ENCODE measurements around the gene E2F7.

The E2F7 gene

DNA sequence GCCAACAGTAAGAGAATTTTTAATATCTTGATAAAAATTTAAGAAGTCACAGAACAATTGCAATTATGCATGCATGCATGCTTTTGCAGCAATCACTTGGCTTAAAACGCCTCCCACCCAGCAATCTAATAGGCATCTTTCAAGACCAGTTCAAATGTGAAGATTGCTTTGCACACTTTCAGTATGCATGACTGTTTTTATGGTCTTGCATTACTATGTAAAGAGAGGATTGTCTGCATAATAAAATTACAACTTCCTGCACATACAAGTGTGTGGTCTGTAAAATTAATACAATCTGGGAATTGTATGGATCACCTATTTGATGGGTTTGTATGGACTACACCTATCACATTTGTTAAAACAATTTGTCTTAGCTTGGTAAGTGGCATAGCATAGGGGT lies 48.8 kb downstream of the E2F7 start:
- Mint-ChIP-seq H3K4me3 (no peak overlapping the region), H3K27me3 (no peaks in the 10 kb centered on the region), H3K27ac (no peak overlapping the region), H3K4me1 (no peaks in the 10 kb centered on the region), H3K36me3 (no peaks in the 10 kb centered on the region), H3K9me3 (no peaks in the 10 kb centered on the region)
- ATAC-seq (replicated peaks), result no peak
- no peak for DNase-seq

DNA sequence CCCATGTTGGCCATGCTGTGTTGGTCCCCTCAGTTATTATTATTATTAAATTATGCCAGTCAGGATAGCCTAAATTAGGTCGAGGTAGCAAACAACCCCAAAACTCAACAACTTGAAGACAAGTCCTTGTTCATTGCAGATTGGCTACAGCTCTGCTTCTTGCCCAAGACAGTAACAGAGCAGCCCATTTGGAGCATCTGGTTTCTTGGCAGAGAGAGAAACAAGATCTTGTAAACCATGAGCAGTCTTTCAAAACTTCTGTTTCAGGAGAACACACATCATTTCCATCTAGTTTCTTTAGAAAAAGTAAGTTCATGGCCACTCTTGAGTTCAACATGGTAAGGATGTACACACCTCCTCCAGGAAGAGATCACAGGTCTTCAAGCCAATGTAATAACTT lies 52.3 kb downstream of the E2F7 start:
- no peak for ATAC-seq (replicated peaks)
- H3K27ac Mint-ChIP-seq, result no peak overlapping the region
- H3K27me3 Mint-ChIP-seq, result peaks cover 0 to 8% of the 10 kb centered on the region in 2 donors
- H3K36me3 Mint-ChIP-seq, result no peaks in the 10 kb centered on the region
- H3K4me1 Mint-ChIP-seq, result peaks cover 2 to 6% of the 10 kb centered on the region in 2 donors
- H3K9me3 Mint-ChIP-seq, result no peaks in the 10 kb centered on the region
- no peak overlapping the region for H3K4me3 Mint-ChIP-seq
- DNase-seq, result no peak

DNA sequence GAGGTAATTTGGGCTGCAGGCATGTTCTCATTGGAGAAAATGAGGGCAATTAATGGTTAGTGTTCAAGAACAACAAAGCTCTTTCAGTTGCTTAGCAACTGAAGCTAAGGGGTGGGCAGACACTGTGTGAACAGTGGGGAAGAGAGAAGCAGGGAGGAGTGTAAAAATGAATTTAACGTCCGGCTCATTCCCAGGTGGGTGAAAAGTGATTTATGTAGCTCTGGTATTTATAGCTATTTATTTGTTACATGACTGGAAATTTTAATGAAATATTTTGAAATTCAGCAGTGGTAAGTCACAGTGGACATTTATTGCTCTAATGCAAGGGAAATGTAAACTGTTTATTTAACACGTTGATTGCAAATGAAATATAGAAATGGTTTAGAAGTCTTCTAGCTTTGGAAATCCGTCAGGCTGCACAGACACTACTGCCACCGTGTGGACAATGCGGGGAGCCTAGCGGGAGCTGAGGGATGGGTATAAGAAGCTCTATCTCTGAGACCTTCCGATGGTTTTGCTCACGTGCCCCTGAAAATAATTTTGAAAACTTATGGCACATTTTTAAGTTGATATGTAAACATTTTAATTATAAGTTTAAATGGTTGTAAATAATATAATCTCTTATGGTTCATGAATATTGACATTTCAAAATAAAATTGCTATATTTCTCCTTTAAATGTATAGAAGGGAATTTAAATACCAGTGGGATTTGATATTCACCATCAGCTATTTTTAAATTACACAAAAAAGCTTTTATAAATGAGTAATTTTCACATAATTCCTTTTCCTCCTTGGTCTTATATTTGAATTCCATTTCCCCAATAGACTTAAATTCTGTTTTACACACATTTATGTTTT lies 54.4 kb downstream of the E2F7 start:
- Mint-ChIP-seq H3K4me3 (no peak overlapping the region), H3K36me3 (no peaks in the 10 kb centered on the region), H3K4me1 (peaks cover 2 to 6% of the 10 kb centered on the region in 2 donors), H3K9me3 (no peaks in the 10 kb centered on the region), H3K27me3 (peaks cover 0 to 11% of the 10 kb centered on the region in 2 donors), H3K27ac (no peak overlapping the region)
- peak; percentile 32 for DNase-seq
- peak; percentile 89 to 90 for ATAC-seq (replicated peaks)

DNA sequence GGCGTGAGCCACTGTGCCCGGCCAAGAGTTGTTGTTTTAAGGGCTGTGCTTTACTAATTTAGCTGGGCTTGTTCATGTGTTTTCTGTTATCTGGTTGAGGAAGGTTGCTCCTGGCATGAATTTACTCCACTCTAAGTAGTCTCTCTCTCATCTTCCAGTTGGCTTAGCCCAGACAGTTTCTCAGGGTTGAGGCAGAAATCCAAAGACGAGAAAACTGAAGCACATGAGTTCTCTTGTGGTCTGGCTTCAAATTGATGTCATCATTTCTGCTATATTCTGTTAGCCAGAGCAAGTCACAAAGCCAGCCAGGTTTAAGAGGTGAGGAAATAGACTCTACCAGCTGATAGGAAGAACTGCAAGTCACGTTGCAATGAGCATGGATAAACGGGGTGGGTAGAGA lies 57.9 kb downstream of the E2F7 start:
- peaks cover 2 to 6% of the 10 kb centered on the region in 2 donors for H3K4me1 Mint-ChIP-seq
- H3K4me3 Mint-ChIP-seq, result no peak overlapping the region
- no peaks in the 10 kb centered on the region for H3K9me3 Mint-ChIP-seq
- peaks cover 11 to 18% of the 10 kb centered on the region in 2 donors for H3K27me3 Mint-ChIP-seq
- no peak for ATAC-seq (replicated peaks)
- no peaks in the 10 kb centered on the region for H3K36me3 Mint-ChIP-seq
- no peak overlapping the region for H3K27ac Mint-ChIP-seq
- no peak for DNase-seq

DNA sequence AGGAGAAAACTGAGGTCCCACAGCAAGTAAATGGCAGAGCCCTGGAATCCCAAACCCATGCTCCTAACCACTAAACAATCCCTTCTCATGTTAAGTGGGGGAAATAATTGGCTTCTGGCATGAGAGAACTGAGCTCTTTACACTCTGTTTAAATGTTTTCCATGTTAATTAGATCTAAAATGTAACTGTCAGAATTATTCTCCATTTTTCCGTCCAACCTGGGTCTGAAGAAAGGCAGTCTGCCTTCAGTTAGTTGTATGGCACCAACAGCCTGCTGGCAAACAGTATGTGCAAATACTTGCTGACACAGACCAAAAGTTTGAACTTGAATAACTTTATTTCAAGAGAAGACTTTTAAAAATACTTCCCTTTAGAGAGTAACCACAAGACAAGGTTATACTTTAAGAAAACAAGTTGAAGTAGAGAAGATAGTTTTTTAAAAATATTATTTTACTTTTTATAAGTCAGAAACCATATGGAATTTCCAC lies 59.7 kb downstream of the E2F7 start:
- ATAC-seq (replicated peaks), result no peak
- Mint-ChIP-seq H3K4me3 (no peak overlapping the region), H3K27me3 (peaks cover 15 to 21% of the 10 kb centered on the region in 2 donors), H3K4me1 (peaks cover 2 to 4% of the 10 kb centered on the region in 2 donors), H3K36me3 (no peaks in the 10 kb centered on the region), H3K27ac (no peak overlapping the region), H3K9me3 (no peaks in the 10 kb centered on the region)
- DNase-seq, result no peak

DNA sequence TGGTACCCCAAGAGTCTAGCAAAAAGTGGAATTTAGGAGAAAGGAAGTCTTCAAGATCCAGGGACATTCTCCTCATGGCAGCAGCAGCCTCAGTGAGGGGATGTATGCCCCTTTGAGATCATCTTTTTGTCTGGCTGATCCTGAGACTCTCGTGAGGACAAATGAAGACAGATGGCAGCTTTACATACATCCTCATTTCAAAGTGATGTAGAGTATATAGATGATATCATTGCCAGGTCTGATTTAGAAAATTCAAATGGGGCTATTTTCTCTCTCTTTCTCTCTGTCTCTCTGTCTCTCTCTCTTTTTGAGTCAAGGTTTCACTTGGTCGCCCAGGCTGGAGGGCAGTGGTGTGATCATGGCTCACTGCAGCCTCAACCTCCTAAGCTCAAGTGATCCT lies 61.5 kb downstream of the E2F7 start:
- Mint-ChIP-seq H3K27ac (no peak overlapping the region), H3K9me3 (no peaks in the 10 kb centered on the region), H3K27me3 (peaks cover 14 to 15% of the 10 kb centered on the region in 2 donors), H3K4me3 (no peak overlapping the region), H3K4me1 (no peaks in the 10 kb centered on the region), H3K36me3 (no peaks in the 10 kb centered on the region)
- ATAC-seq (replicated peaks) (peak in 1 of 2 donors; percentile 34), DNase-seq (no peak)

DNA sequence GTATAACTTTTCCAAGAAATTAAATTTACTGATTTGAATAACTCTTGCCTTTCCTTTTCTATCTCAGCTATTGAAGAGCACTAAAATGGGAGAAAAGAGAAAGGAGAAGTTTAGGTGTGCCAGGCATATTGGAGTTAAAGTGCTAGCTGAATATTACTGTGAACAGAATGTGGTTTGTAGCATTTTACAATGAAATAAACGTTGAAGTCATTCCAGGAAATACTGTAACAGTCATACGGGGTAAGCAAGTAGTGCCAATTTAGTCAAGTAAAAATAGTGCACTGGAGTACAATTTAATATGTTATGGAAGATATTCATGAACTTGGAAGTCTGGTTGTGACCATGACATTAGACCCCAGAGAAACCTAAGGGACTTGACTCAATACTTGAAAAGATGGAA lies 62.1 kb downstream of the E2F7 start:
- Mint-ChIP-seq H3K9me3 (no peaks in the 10 kb centered on the region), H3K4me1 (no peaks in the 10 kb centered on the region), H3K27me3 (peaks cover 14 to 15% of the 10 kb centered on the region in 2 donors), H3K27ac (no peak overlapping the region), H3K4me3 (no peak overlapping the region), H3K36me3 (no peaks in the 10 kb centered on the region)
- ATAC-seq (replicated peaks) (no peak), DNase-seq (no peak)

DNA sequence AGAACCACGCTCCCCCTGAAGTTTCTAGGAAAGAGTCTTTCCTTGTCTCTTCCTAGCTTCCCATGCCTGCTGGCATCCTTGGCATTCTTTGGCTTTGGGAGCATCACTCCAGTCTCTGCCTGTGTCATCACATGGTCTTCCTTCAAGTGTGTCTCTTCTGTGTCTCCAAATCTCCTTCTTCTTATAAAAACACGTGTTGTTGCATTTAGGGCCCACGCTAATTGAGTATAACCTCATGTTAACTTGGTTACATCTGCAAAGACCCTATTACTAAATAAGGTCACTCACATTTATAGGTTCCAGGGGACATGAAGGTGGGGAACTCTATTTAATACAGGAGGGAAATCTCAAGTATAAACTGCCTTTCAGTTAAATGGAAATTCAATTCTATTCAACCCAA lies 63.0 kb downstream of the E2F7 start:
- H3K27me3 Mint-ChIP-seq, result peaks cover 12 to 15% of the 10 kb centered on the region in 2 donors
- ATAC-seq (replicated peaks) (no peak), DNase-seq (no peak)
- no peaks in the 10 kb centered on the region for H3K9me3 Mint-ChIP-seq
- no peaks in the 10 kb centered on the region for H3K36me3 Mint-ChIP-seq
- no peak overlapping the region for H3K4me3 Mint-ChIP-seq
- no peaks in the 10 kb centered on the region for H3K4me1 Mint-ChIP-seq
- H3K27ac Mint-ChIP-seq, result no peak overlapping the region

DNA sequence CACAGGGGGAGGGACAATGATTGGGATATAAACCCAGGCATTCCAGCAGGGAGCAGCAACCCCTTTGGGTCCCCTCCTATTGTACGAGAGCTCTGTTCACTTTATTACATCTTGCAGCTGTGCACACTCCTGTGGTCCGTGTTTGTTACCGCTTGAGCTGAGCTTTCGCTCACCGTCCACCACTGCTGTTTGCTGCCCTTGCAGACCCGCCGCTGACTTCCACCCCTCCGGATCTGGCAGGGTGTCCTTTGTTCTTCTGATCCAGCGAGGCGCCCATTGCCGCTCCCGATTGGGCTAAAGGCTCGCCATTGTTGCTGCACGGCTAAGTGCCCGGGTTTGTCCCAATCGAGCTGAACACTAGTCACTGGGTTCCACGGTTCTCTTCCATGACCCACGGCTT lies 64.1 kb downstream of the E2F7 start:
- DNase-seq, result no peak
- Mint-ChIP-seq H3K4me1 (no peaks in the 10 kb centered on the region), H3K27me3 (peaks cover 11 to 15% of the 10 kb centered on the region in 2 donors), H3K9me3 (no peaks in the 10 kb centered on the region), H3K4me3 (no peak overlapping the region), H3K27ac (no peak overlapping the region), H3K36me3 (no peaks in the 10 kb centered on the region)
- ATAC-seq (replicated peaks), result no peak

DNA sequence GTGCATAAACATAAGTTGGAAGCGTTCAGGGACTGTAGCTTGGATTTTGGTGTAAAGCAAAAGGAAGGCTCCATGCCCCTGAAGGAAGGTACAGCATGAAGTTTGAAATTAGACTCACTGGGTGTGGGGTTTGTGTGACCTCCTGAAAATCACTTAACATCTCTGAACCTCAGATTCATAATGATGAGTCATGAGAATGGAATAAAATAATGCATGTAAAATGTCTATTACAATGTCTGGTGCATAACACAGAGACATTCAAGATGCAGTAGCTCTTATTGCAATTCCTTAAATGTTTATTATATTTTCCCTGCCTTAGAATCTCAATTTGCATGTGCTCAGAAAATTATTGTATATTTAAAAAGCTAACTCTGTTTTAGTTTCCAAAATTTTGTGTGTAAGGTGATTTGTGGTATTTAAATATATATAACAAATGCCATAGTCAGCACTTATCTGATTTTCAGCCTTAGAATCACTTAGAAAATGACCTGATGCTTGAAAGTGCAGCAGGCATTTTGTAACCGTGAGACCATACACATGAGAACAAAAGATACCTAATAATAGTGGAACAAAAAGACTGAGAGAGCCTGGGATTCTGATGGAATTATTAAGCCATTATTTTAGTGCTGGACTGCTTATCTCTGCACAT lies 66.3 kb downstream of the E2F7 start:
- DNase-seq (no peak), ATAC-seq (replicated peaks) (no peak)
- Mint-ChIP-seq H3K36me3 (no peaks in the 10 kb centered on the region), H3K4me1 (no peaks in the 10 kb centered on the region), H3K9me3 (peaks cover 0 to 3% of the 10 kb centered on the region in 2 donors), H3K27me3 (peaks cover 6 to 8% of the 10 kb centered on the region in 2 donors), H3K4me3 (no peak overlapping the region), H3K27ac (no peak overlapping the region)

DNA sequence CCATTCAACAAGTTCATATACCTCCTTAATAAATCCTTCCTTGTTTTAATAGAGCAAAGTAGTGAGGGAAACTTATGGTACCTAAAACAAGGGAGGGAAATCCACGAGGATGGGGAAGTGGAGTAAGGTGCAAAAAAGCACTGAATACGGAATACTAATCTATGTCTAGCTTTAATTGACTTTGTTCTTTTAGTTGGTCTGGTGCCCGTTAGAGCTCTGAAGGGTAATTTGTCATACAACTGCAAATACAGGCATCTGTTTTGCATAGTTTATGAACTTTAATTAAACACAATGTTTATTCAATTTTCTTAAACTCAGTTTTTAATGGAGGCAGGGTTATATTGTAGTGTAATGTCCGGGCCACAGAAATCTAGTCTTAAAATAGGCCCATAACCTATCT lies 67.0 kb downstream of the E2F7 start:
- peaks cover 5 to 6% of the 10 kb centered on the region in 2 donors for H3K27me3 Mint-ChIP-seq
- H3K9me3 Mint-ChIP-seq, result peaks cover 0 to 3% of the 10 kb centered on the region in 2 donors
- no peaks in the 10 kb centered on the region for H3K4me1 Mint-ChIP-seq
- no peak overlapping the region for H3K27ac Mint-ChIP-seq
- DNase-seq (no peak), ATAC-seq (replicated peaks) (no peak)
- H3K36me3 Mint-ChIP-seq, result no peaks in the 10 kb centered on the region
- H3K4me3 Mint-ChIP-seq, result no peak overlapping the region

DNA sequence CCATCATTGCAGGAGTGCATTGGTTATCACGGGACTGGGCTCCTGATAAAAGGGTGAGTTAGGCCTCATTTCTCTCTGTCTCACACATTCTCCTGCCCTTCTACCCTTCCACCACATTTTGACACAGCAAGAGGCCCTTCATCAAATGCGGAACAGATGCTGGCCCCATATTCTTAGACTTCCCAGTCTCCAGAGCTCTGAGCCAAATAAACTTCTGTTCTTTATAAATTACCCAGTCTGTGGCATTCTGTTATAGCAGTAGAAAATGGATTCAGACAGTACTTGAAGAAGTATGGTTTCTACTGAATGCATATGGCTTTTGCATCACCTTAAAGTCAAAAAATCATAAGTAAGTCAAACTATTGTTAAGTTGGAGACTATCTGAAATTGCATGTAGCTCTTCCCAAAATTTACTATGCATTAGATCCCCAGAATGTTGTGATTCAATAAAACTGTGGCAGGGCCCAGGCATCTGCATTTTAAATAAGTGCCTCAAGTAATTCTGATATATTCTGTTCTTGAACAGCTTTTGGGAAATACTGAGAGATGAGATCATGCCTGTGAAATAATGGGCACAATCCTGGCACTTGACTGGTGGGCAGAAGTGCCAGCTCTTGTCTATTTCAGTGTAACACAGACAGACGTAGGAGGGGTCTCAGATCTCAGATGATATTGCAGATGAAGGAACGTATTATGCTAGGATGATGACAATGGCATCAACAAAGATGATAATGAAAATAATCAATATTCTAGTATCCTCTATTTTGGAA lies 68.2 kb downstream of the E2F7 start:
- H3K4me1 Mint-ChIP-seq, result no peaks in the 10 kb centered on the region
- no peak overlapping the region for H3K27ac Mint-ChIP-seq
- no peak overlapping the region for H3K4me3 Mint-ChIP-seq
- peaks cover under 1 to 2% of the 10 kb centered on the region in 2 donors for H3K27me3 Mint-ChIP-seq
- DNase-seq (no peak), ATAC-seq (replicated peaks) (no peak)
- peaks cover 0 to 3% of the 10 kb centered on the region in 2 donors for H3K9me3 Mint-ChIP-seq
- no peaks in the 10 kb centered on the region for H3K36me3 Mint-ChIP-seq

DNA sequence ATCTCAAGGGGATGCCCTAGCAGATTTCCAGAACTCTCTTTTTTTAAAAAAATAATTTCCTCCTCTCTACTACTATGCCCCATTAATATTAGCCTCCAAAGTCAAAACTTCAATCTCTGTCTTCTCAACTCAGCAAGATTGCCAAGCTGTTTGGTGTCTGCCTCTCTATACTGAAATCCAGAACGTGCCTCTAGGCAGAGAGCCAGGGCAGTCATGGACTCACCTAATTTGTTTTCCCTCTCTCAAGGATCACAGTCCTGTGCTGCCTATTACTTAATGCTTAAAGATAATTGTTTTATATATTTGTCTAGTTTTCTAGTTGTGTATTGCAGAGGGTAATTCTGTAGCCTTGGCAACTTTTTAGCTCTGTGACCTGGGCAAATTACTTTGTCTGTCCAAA lies 74.7 kb downstream of the E2F7 start:
- ATAC-seq (replicated peaks), result no peak
- Mint-ChIP-seq H3K4me3 (no peak overlapping the region), H3K36me3 (no peaks in the 10 kb centered on the region), H3K4me1 (no peaks in the 10 kb centered on the region), H3K27ac (no peak overlapping the region), H3K9me3 (peaks cover 7% of the 10 kb centered on the region in 2 donors), H3K27me3 (peaks cover 0 to 4% of the 10 kb centered on the region in 2 donors)
- DNase-seq, result no peak

DNA sequence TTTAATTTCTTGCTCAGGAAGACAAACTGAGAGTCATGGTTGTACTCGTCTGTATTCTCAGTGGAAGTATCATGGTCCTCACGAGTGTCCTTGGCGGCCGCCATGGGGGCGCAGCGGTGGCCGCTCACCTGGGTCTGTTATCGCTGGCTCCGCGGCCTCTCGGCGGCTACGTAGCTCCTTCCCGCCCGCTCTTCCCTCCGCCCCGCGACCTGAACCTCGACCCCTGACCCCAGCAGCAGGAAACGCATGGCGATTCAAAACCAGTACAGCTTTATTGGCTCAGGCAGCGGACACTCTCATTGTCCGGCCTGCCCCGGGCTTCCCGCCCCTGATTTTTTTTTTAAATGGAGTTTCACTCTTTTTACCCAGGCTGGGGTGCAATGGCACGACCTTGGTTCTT lies 80.8 kb downstream of the E2F7 start:
- peaks cover 0 to 7% of the 10 kb centered on the region in 2 donors for H3K36me3 Mint-ChIP-seq
- H3K4me3 Mint-ChIP-seq, result no peak overlapping the region
- H3K4me1 Mint-ChIP-seq, result no peaks in the 10 kb centered on the region
- DNase-seq, result no peak
- peaks cover 20 to 32% of the 10 kb centered on the region in 2 donors for H3K9me3 Mint-ChIP-seq
- no peak overlapping the region for H3K27ac Mint-ChIP-seq
- peaks cover 0 to 6% of the 10 kb centered on the region in 2 donors for H3K27me3 Mint-ChIP-seq
- ATAC-seq (replicated peaks), result no peak

All from stimulated activated naive B cell treated with anti-CD40 and anti-IgM and Interleukin-4, amounts not matched to agents 10 μg/mL and 1 μg/mL and 100 μg/mL, for 72 hours (primary cell).